Endothelial cell of umbilical vein (primary cell): Measurements from ENCODE around the gene WIPF3. TPM values are rescaled to one million over a fixed set of nuclear protein-coding genes. Genes with fewer than 3 reads are reported as not detected.

Source experiments
- BruUV-seq: library from RNA; stranded (reverse); fragments of 400-500 nt; replicated peaks from 2 replicates; lab custom pipeline; 2021; lab: Mats Ljungman, UMichigan
- CTCF ChIA-PET: fragments of 300-600, 350-600 bp; sonication (Branson Sonifier 250); formaldehyde crosslinking; loops from one replicate; lab custom pipeline; 2021; ENCODE audit warnings: antibody characterized with exemption, inconsistent platforms; lab: Charles Lee
- POLR2A ChIA-PET: fragments of 300-600, 350-600 bp; sonication (Branson Sonifier 250); formaldehyde crosslinking; loops from one replicate; lab custom pipeline; 2021; ENCODE audit warnings: antibody characterized with exemption, inconsistent platforms; lab: Charles Lee
- DNase-seq: peaks from one replicate; pipeline ENCODE4 v3.0.0-alpha.2; 2011; ENCODE audit warnings: low read depth, low spot score
- FAIRE-seq: peaks from 2 replicates; lab custom pipeline; 2011; peaks lifted over from hg19 to GRCh38; lab: Jason Lieb, UNC
- H2AFZ ChIP-seq: 2 replicates; pipeline ENCODE4 v1.6.0; 2012; ENCODE audit warnings: low read depth, low read length, control low read depth, inconsistent platforms
- H3K27ac ChIP-seq: 2 replicates; pipeline ENCODE4 v1.5.1; 2011; ENCODE audit warnings: low read depth, mild to moderate bottlenecking, control low read depth, low read length, moderate library complexity; ENCODE audit not compliant: insufficient read depth
- H3K27me3 ChIP-seq, 2 experiments: 2 replicates each; pipeline versions ENCODE4 v1.6.0 to v1.6.1; 2011; ENCODE audit warnings: low read length in 2 of 2, mixed read lengths in 1 of 2; ENCODE audit not compliant: control insufficient read depth in 2 of 2, insufficient read depth in 2 of 2
- H3K36me3 ChIP-seq, 2 experiments: 2 replicates in 1 of 2; 3 replicates in 1 of 2; pipeline ENCODE4 v1.5.1; 2011; ENCODE audit warnings: low read length in 2 of 2, mild to moderate bottlenecking in 1 of 2, moderate library complexity in 1 of 2; ENCODE audit not compliant: control insufficient read depth in 2 of 2, insufficient read depth in 2 of 2; ENCODE audit errors: extremely low read depth in 1 of 2
- H3K4me1 ChIP-seq: 3 replicates; pipeline ENCODE4 v1.5.1; 2011; ENCODE audit warnings: mild to moderate bottlenecking, low read length; ENCODE audit not compliant: control insufficient read depth, insufficient read depth; ENCODE audit errors: extremely low read depth
- H3K4me2 ChIP-seq: 2 replicates; pipeline ENCODE4 v1.6.1; 2011; ENCODE audit warnings: low read length, control low read depth, mixed read lengths; ENCODE audit not compliant: insufficient read depth
- H3K4me3 ChIP-seq, 3 experiments: fragments of 200-600 bp in 1 of 3; sonication (generic), shearing (Covaris generic) in 1 of 3; replicated peaks in 1 of 3; 2 replicates each; pipeline ENCODE4 v1.5.1; 2011 to 2016; ENCODE audit warnings: control low read depth in 3 of 3, low read length in 3 of 3, mild to moderate bottlenecking in 2 of 3, inconsistent platforms in 1 of 3, low read depth in 1 of 3, moderate library complexity in 1 of 3; ENCODE audit not compliant: insufficient read depth in 1 of 3
- H3K79me2 ChIP-seq: 2 replicates; pipeline ENCODE4 v1.6.0; 2012; ENCODE audit warnings: low read length, inconsistent platforms; ENCODE audit not compliant: control insufficient read depth, insufficient read depth
- H3K9ac ChIP-seq: replicated peaks from 2 replicates; pipeline ENCODE3; 2011; ENCODE audit warnings: low read length, control low read depth; ENCODE audit not compliant: insufficient read depth; ENCODE audit errors: extremely low read depth
- H3K9me1 ChIP-seq: replicated peaks from 3 replicates; pipeline ENCODE4 v1.6.0; 2011; ENCODE audit warnings: mild to moderate bottlenecking, low read length; ENCODE audit not compliant: control insufficient read depth, insufficient read depth; ENCODE audit errors: extremely low read depth
- H3K9me3 ChIP-seq: replicated peaks from 2 replicates; pipeline ENCODE4 v1.5.1; 2012; ENCODE audit warnings: low read length, inconsistent platforms; ENCODE audit not compliant: control insufficient read depth, insufficient read depth
- H4K20me1 ChIP-seq: replicated peaks from 2 replicates; pipeline ENCODE3; 2011; ENCODE audit warnings: mild to moderate bottlenecking, low read length; ENCODE audit not compliant: control insufficient read depth, insufficient read depth; ENCODE audit errors: extremely low read depth
- CTCF ChIP-seq, 2 donors: IDR thresholded peaks; 1 replicate in 1 of 2; 2 replicates in 1 of 2; pipeline ENCODE4 v1.5.1; 2011; ENCODE audit warnings: low read length in 2 of 2, mild to moderate bottlenecking in 2 of 2, moderate library complexity in 2 of 2, control low read depth in 1 of 2, inconsistent platforms in 1 of 2, low read depth in 1 of 2; ENCODE audit not compliant: insufficient read depth in 1 of 2; ENCODE audit errors: extremely low read depth in 1 of 2
- EZH2 ChIP-seq: IDR thresholded peaks from 2 replicates; pipeline ENCODE4 v1.6.1; 2012; ENCODE audit warnings: borderline replicate concordance, low read depth, mild to moderate bottlenecking, moderate library complexity, low read length, inconsistent platforms; ENCODE audit not compliant: severe bottlenecking
- FOS ChIP-seq: IDR thresholded peaks from 2 replicates; pipeline ENCODE4 v1.6.1; 2011; ENCODE audit warnings: mild to moderate bottlenecking, low read length, moderate library complexity, borderline replicate concordance; ENCODE audit not compliant: insufficient read depth
- GATA2 ChIP-seq: IDR thresholded peaks from 2 replicates; pipeline ENCODE4 v1.7.0; 2011; ENCODE audit warnings: low read depth, mild to moderate bottlenecking, moderate library complexity, mixed read lengths, low read length; ENCODE audit not compliant: insufficient read length, insufficient read depth
- JUN ChIP-seq: IDR thresholded peaks from 2 replicates; pipeline ENCODE4 v1.6.1; 2011; ENCODE audit warnings: borderline replicate concordance, low read depth; ENCODE audit not compliant: insufficient read length, insufficient read depth
- MAX ChIP-seq: IDR thresholded peaks from 2 replicates; pipeline ENCODE4 v1.6.1; 2011; ENCODE audit not compliant: insufficient read depth, insufficient read length
- MYC ChIP-seq: IDR thresholded peaks from one replicate; pipeline ENCODE4 v1.6.1; 2011; ENCODE audit warnings: mild to moderate bottlenecking, low read depth, low read length
- POLR2A ChIP-seq: IDR thresholded peaks from 2 replicates; pipeline ENCODE4 v1.6.1; 2012; ENCODE audit warnings: low read depth, mild to moderate bottlenecking, control low read depth, low read length
- POLR2AphosphoS5 ChIP-seq: IDR thresholded peaks from 2 replicates; pipeline ENCODE4 v1.6.1; 2012; ENCODE audit warnings: low read depth, mild to moderate bottlenecking, control low read depth, low read length, moderate library complexity; ENCODE audit not compliant: insufficient read depth
- dilution Hi-C: fragments of 300-500 bp; cut with MboI; formaldehyde crosslinking; loops from one replicate; pipeline ENCODE4 v1.15.0; 2019; ENCODE audit warnings: low sequenced_read_pairs; ENCODE audit not compliant: extremely low pct_ligation_motif_present
- intact Hi-C: fragments of 100-400 bp; cut with micrococcal nuclease; formaldehyde crosslinking; loops from one replicate; pipeline ENCODE4 v1.10.0; 2022
- polyA plus RNA-seq, 4 experiments: library from polyadenylated mRNA; depleted of rRNA in 3 of 4; stranded (reverse) in 3 of 4; unstranded in 1 of 4; fragments of >200 nt; gene quantifications; 2 replicates each; pipeline versions ENCODE4 v1.2.1 to v1.2.3, GENCODE V29; 2011 to 2012; ENCODE audit warnings: missing spikeins in 1 of 4
- total RNA-seq: library from RNA; stranded (reverse); gene quantifications from 2 replicates; pipeline ENCODE4 v1.2.3, GENCODE V29; 2021

Gene WIPF3
- total and polyA plus RNA-seq, 2 donors (not counting 3 experiments of a cell fraction or from before 2014, with no cell fraction given): 0.01 to 0.35 TPM

- POLR2A ChIA-PET: no interaction called here
- Histone ChIP-seq H3K79me2 (no peaks in the 10 kb centered on the region), H3K27ac (no peak overlapping the region), H3K27me3 (peaks cover 0 to 7% of the 10 kb centered on the region in 2 experiments), H3K36me3 (no peaks in the 10 kb centered on the region), H4K20me1 (no peaks in the 10 kb centered on the region), H3K9me1 (no peaks in the 10 kb centered on the region), H3K9me3 (no peaks in the 10 kb centered on the region), H3K4me3 (no peak overlapping the region), H3K9ac (no peak overlapping the region), H3K4me2 (no peak overlapping the region), H3K4me1 (no peaks in the 10 kb centered on the region), H2AFZ (no peak overlapping the region)
- FAIRE-seq (peak; percentile 55), DNase-seq (no peak)
- intact Hi-C loops: no loop called here
- no TSS peak for BruUV-seq
- CTCF ChIA-PET: interaction anchor here (1.1 to 1.8 kb wide), 3 partner anchors 8 to 25 kb away, joined by 3 read pairs; no protein-coding TSS in a partner anchor
- TF ChIP-seq MAX (no peak), GATA2 (no peak), POLR2AphosphoS5 (no peak), JUN (no peak), POLR2A (no peak), CTCF (IDR thresholded peaks at IDR 0.05; ENCODE audit: extremely low read depth in 1 of 2, insufficient read depth in 1 of 2, low read depth in 1 of 2, low read length in 2 of 2) (no peak), EZH2 (no peak), MYC (no peak), FOS (no peak)
- dilution Hi-C loops: no loop called here
Observed at GRCh38 chr7:29884399-29885272, 78.3 kb downstream of the WIPF3 start.
